PC-3 (cell line): ENCODE data around the gene HOXC12. TPM values are rescaled to one million over a fixed set of nuclear protein-coding genes. Genes with fewer than 3 reads are reported as not detected.

Experiments used
- ATAC-seq: fragments of 200-7000 bp; cut with Tn5 transposase; 2 replicates; pipeline ENCODE4 v1.9.1; 2020; ENCODE audit warnings: mild to moderate bottlenecking, moderate library complexity
- BruUV-seq: library from RNA; stranded (reverse); fragments of 400-500 nt; replicated peaks from 2 replicates; lab custom pipeline; 2021; lab: Mats Ljungman, UMichigan
- CTCF ChIA-PET: fragments of 300-600 bp; sonication (Branson Sonifier 250); formaldehyde crosslinking; loops from one replicate; lab custom pipeline; 2022; ENCODE audit warnings: antibody characterized with exemption; lab: Charles Lee
- POLR2A ChIA-PET: fragments of 300-600 bp; sonication (Branson Sonifier 250); formaldehyde crosslinking; loops from one replicate; lab custom pipeline; 2022; ENCODE audit warnings: antibody characterized with exemption; ENCODE audit not compliant: unreplicated experiment; lab: Charles Lee
- DNase-seq: peaks from one replicate; pipeline ENCODE4 v3.0.0-alpha.2; 2015
- H2AFZ ChIP-seq: fragments of 300-600 bp; sonication (generic); 2 replicates; pipeline ENCODE4 v1.6.0; 2016; ENCODE audit warnings: antibody characterized with exemption, low read length
- H3F3A ChIP-seq: fragments of 300-600 bp; sonication (generic); one replicate; pipeline ENCODE4 v1.6.0; 2017; ENCODE audit warnings: antibody characterized with exemption, low read length, control low read depth, mild to moderate bottlenecking; ENCODE audit not compliant: unreplicated experiment
- H3K27ac ChIP-seq: fragments of 300-600 bp; sonication (generic); 2 replicates; pipeline ENCODE4 v1.5.1; 2016; ENCODE audit warnings: mild to moderate bottlenecking, low read length
- H3K27me3 ChIP-seq: fragments of 300-600 bp; sonication (generic); 2 replicates; pipeline ENCODE4 v1.6.1; 2016; ENCODE audit warnings: low read length, mixed read lengths
- H3K36me3 ChIP-seq: fragments of 300-600 bp; sonication (generic); 2 replicates; pipeline ENCODE4 v1.6.1; 2016; ENCODE audit warnings: low read depth, mixed run types, low read length, mixed read lengths
- H3K4me1 ChIP-seq: fragments of 300-600 bp; sonication (generic); 2 replicates; pipeline ENCODE4 v1.5.1; 2016; ENCODE audit warnings: low read length; ENCODE audit not compliant: insufficient read depth
- H3K4me2 ChIP-seq: fragments of 300-600 bp; sonication (generic); 2 replicates; pipeline ENCODE4 v1.6.0; 2016; ENCODE audit warnings: low read length
- H3K4me3 ChIP-seq: fragments of 300-600 bp; sonication (generic); 2 replicates; pipeline ENCODE4 v1.5.1; 2016; ENCODE audit warnings: mild to moderate bottlenecking, low read length, mixed read lengths
- H3K79me2 ChIP-seq: fragments of 300-600 bp; sonication (generic); 2 replicates; pipeline ENCODE4 v1.6.1; 2017; ENCODE audit warnings: low read length, mixed read lengths
- H3K9ac ChIP-seq: fragments of 300-600 bp; sonication (generic); 2 replicates; pipeline ENCODE4 v1.6.0; 2016; ENCODE audit warnings: mild to moderate bottlenecking, low read length
- H3K9me2 ChIP-seq: fragments of 300-600 bp; sonication (generic); replicated peaks from 2 replicates; pipeline ENCODE4 v1.6.1; 2016; ENCODE audit warnings: mixed run types, low read length, mixed read lengths
- H3K9me3 ChIP-seq: fragments of 300-600 bp; sonication (generic); 2 replicates; pipeline ENCODE4 v1.6.1; 2016; ENCODE audit warnings: low read length, mixed read lengths
- H4K20me1 ChIP-seq: fragments of 300-600 bp; sonication (generic); 2 replicates; pipeline ENCODE4 v1.6.1; 2016; ENCODE audit warnings: low read length, mixed read lengths
- CTCF ChIP-seq: fragments of 300-600 bp; sonication (generic); conservative IDR thresholded peaks from 2 replicates; pipeline ENCODE4 v1.5.1; 2017; ENCODE audit warnings: antibody characterized with exemption, low read depth, mild to moderate bottlenecking, low read length
- EZH2 ChIP-seq: fragments of 300-600 bp; sonication (generic); IDR thresholded peaks from one replicate; pipeline ENCODE4 v1.6.1; 2017; ENCODE audit warnings: antibody characterized with exemption, mild to moderate bottlenecking, low read length; ENCODE audit not compliant: unreplicated experiment
- EZH2phosphoT487 ChIP-seq: fragments of 300-600 bp; sonication (generic); IDR thresholded peaks from 2 replicates; pipeline ENCODE4 v1.6.1; 2018; ENCODE audit warnings: mild to moderate bottlenecking, antibody characterized with exemption, low read length, borderline replicate concordance
- intact Hi-C: fragments of 100-400 bp; cut with micrococcal nuclease; formaldehyde crosslinking; loops from 2 replicates; pipeline ENCODE4 v1.9.0; 2023
- total RNA-seq: library from RNA; depleted of rRNA; stranded (reverse); fragments of >200 nt; gene quantifications from 2 replicates; pipeline ENCODE4 v1.2.3, GENCODE V29; 2014

HOXC12 gene
- total RNA-seq, 1 experiment from 2014 or later, result 0.33 TPM

DNA sequence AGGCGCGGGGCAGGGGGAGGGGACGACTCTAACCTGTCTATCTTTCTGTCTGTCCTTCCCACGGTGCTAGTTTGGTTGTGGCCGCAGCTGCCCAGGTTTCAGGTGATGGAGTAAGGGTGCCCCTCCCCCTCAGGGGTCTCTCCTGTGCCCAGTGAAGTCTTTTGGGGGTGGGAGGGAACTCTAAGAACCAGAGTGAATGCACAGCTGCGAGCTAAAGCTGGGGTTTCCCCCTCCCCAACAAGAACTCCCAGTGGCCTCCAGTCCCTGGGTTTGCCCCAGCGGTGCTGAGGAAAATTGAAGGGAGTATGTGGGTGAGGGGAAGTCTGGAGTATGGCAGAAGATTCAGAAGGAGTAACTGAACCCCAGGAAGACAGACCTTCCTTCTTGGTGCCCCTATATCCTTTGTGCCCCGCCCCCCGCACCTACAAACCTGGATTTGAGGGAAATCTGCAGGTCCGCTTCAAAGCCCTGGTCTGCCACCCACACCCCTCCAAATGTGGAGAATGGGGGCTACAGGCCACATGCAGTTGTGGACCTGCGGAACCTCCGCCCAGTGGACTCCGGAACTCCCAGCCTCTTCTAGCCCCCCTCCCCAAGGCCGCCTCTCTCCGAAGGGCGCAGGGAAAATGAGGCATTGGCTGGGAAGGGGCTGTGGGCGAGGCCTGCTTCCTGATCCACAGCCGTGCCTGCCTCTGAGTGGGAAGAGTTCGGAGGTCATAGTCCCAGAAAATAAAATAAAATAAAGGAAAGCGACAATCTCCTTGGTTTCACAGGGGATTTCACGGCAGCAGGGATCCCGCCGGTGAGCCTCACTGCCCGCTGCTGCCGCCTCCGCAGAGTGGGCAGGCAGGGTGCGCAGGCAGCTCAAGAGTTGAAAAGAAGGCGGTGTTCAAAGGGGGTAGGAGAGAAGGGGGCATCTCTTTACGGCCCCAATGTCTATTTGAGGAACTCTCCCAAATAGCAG is 41.8 kb downstream of the HOXC12 start:
- H4K20me1 ChIP-seq, result no peaks in the 10 kb centered on the region
- peak overlapping the region; percentile 94 for H3K9ac ChIP-seq
- intact Hi-C loops, result no loop called here
- ATAC-seq (peak; percentile 8), DNase-seq (no peak)
- peaks cover 28% of the 10 kb centered on the region for H3K4me1 ChIP-seq
- ChIA-PET CTCF (interaction anchor here (0.5 to 0.7 kb wide), 2 partner anchors 11 to 12 kb away, joined by 3 to 13 read pairs; partner anchors contain the start of genes HOXC10 and HOXC8), POLR2A (no interaction called here)
- peak overlapping the region; percentile 80 for H2AFZ ChIP-seq
- H3K36me3 ChIP-seq, result no peaks in the 10 kb centered on the region
- H3K9me3 ChIP-seq, result no peaks in the 10 kb centered on the region
- H3K9me2 ChIP-seq, result no peaks in the 10 kb centered on the region
- no peaks in the 10 kb centered on the region for H3F3A ChIP-seq
- peaks cover 72% of the 10 kb centered on the region for H3K79me2 ChIP-seq
- H3K4me2 ChIP-seq, result peak overlapping the region; percentile 98
- H3K4me3 ChIP-seq, result peak overlapping the region; percentile 78
- TSS peak; percentile 75 for BruUV-seq
- H3K27me3 ChIP-seq, result no peaks in the 10 kb centered on the region
- no peak for TF ChIP-seq EZH2phosphoT487
- no peak for TF ChIP-seq CTCF
- TF ChIP-seq EZH2, result no peak
- H3K27ac ChIP-seq, result peak overlapping the region; percentile 86

DNA sequence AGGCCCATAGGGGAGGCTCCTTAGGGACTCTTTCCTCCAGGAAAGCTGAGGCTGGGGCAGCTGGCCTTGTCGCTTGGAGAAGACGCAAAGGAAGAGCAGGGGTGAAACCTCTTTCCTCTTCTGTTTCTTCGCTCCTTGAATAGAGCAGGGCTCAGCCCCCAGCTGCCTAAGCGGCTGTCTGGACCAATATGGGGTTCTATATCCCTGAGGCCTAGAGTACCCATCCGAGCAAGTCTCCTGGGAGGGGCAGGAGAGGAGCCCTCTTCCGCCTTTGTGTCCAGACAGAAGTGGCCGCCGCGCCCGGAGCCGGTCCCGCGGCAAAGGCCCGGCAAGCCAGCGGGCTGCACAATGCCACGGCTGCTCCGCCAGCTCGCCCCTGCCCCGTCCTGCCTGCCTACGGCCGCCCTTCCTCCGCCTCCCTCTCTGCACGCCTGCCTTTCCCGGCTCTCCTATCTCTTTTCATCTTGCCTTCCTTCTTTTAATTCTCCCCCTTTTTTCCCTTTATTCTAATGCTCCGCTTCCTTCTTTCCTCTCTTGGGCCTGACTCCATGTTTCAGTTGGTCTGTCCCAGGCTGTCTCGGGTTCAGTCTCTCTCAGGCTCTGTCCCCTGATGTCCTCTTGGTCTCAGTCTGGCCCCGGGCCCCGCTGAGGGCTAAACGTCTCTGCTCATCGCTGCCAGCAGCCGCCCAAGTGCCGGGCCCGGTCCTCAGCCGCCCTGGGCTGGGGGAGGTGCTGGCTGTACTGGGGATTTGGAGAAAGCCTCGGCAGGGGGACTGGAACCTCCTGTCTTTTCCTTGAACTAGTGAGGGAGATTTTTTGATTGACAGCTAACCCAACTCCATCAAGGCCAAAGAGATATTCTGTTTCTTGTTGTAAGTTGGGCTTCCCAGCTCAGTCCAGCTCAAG is 42.8 kb downstream of the HOXC12 start:
- intact Hi-C loops, result no loop called here
- POLR2A ChIA-PET, result no interaction called here
- Histone ChIP-seq H3K4me1 (peaks cover 21% of the 10 kb centered on the region), H3K9me2 (no peaks in the 10 kb centered on the region), H4K20me1 (no peaks in the 10 kb centered on the region), H3K79me2 (peaks cover 63% of the 10 kb centered on the region), H3K27me3 (no peaks in the 10 kb centered on the region), H3K9me3 (no peaks in the 10 kb centered on the region), H3K4me3 (peak overlapping the region; percentile 43; the same call in 1 of the 2 replicates), H2AFZ (peak overlapping the region; percentile 28; the same call in 1 of the 2 replicates), H3K36me3 (no peaks in the 10 kb centered on the region), H3K9ac (no peak overlapping the region), H3F3A (no peaks in the 10 kb centered on the region), H3K27ac (no peak overlapping the region), H3K4me2 (peak overlapping the region; percentile 98)
- ATAC-seq, result peak; percentile 2; the same call in 1 of the 2 replicates
- CTCF ChIA-PET, result no interaction called here
- DNase-seq, result no peak
- BruUV-seq, result no TSS peak
- TF ChIP-seq EZH2 (no peak), EZH2phosphoT487 (no peak), CTCF (no peak)
